HEK293 (cell line): ENCODE data around the gene ZCCHC14.

Source experiments
- CTCF ChIP-seq: fragments of 450-650 bp; formaldehyde crosslinking; IDR thresholded peaks from 2 replicates; pipeline ENCODE4 v1.5.1; 2016; ENCODE audit warnings: missing biosample characterization, missing genetic modification characterization
- REST ChIP-seq: fragments of 450-650 bp; formaldehyde crosslinking; IDR thresholded peaks from 2 replicates; pipeline ENCODE4 v1.5.1; 2016; ENCODE audit warnings: missing biosample characterization, missing genetic modification characterization
- ZNF16 ChIP-seq: fragments of 450-650 bp; formaldehyde crosslinking; IDR thresholded peaks from 2 replicates; pipeline ENCODE4 v1.5.1; 2016; ENCODE audit warnings: low read depth, missing biosample characterization, missing genetic modification characterization
- ZNF184 ChIP-seq: fragments of 450-650 bp; IDR thresholded peaks from 2 replicates; pipeline ENCODE4 v1.5.1; 2018; ENCODE audit warnings: missing biosample characterization, mild to moderate bottlenecking, missing genetic modification characterization
- ZNF707 ChIP-seq: fragments of 450-650 bp; formaldehyde crosslinking; IDR thresholded peaks from 2 replicates; pipeline ENCODE4 v1.5.1; 2016; ENCODE audit warnings: missing biosample characterization, missing genetic modification characterization
- TF ChIP-seq, protein P1 (sequence below): fragments of 450-650 bp; formaldehyde crosslinking; IDR thresholded peaks from 2 replicates; pipeline ENCODE4 v1.5.1; 2016; ENCODE audit warnings: missing biosample characterization, missing genetic modification characterization

DNA sequence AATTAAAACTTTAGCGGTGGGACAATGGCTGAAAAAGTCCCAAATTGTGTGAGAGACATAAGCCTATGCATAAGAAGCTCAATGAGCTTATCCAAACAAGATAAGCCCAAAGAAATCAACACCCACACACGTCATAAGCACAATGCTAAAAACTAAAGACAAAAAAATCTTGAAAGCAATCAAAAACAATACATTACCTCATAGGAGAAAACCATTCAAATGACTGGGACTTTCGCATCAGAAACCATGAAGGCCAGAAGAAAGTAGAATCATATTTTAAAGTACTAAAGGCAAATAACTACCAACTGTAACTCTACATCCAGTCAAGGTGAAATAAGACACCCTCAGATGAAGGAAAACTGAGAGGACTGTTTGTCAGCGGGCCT, 50.2 kb downstream of the ZCCHC14 start:
- TF ChIP-seq CTCF (tag by site-specific recombination) (no peak), ZNF707 (no peak), ZNF184 (tag by site-specific recombination) (no peak), ZNF16 (no peak), REST (tag by site-specific recombination) (no peak)
- TF ChIP-seq, protein P1, sequence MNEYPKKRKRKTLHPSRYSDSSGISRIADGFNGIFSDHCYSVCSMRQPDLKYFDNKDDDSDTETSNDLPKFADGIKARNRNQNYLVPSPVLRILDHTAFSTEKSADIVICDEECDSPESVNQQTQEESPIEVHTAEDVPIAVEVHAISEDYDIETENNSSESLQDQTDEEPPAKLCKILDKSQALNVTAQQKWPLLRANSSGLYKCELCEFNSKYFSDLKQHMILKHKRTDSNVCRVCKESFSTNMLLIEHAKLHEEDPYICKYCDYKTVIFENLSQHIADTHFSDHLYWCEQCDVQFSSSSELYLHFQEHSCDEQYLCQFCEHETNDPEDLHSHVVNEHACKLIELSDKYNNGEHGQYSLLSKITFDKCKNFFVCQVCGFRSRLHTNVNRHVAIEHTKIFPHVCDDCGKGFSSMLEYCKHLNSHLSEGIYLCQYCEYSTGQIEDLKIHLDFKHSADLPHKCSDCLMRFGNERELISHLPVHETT (tag by site-specific recombination) = no peak
